NCI-H1048 (cell line): Measurements from ENCODE around the gene APELA.
A peak's percentile ranks its signal among the peaks of the same experiment; 100 is the strongest.
"Not testable (repeated sequence)": the region's sequence is repeated elsewhere in the genome, so short reads cannot be mapped to it uniquely, and the experiment has no call there.

ENCODE experiments used
- DNase-seq: peaks from one replicate; lab custom pipeline; 2025; lab: John Stamatoyannopoulos, UW

APELA gene

GRCh38 chr4:164876700-164877324, at the start of gene APELA:
TSS of gene APELA (plus strand) at chr4:164877178. CDS start at chr4:164877332, 154 bp downstream.
- DNase-seq = no peak

GRCh38 chr4:164828955-164829354, 48.0 kb upstream of the APELA start:
- no peak for DNase-seq

- DNase-seq = no peak
Measured at GRCh38 chr4:164846566-164846965, 30.4 kb upstream of the APELA start.

- no peak for DNase-seq
Measured at GRCh38 chr4:164847016-164847415, 30.0 kb upstream of the APELA start.

- no peak for DNase-seq
Measured at GRCh38 chr4:164847967-164848649, 28.9 kb upstream of the APELA start.

- no peak for DNase-seq
Measured at GRCh38 chr4:164856396-164856795, 20.6 kb upstream of the APELA start.

- no peak for DNase-seq
Measured at GRCh38 chr4:164866817-164867490, 10.0 kb upstream of the APELA start.

- no peak for DNase-seq
Measured at GRCh38 chr4:164871673-164872072, 5.3 kb upstream of the APELA start.

GRCh38 chr4:164872481-164872880, 4.5 kb upstream of the APELA start:
- no peak for DNase-seq

- no peak for DNase-seq
Measured at GRCh38 chr4:164874789-164875188, 2.2 kb upstream of the APELA start.

GRCh38 chr4:164880489-164881262, 3.7 kb downstream of the APELA start:
- peak; percentile 30 for DNase-seq

GRCh38 chr4:164888096-164888715, 11.2 kb downstream of the APELA start:
- no peak for DNase-seq

- no peak for DNase-seq
Measured at GRCh38 chr4:164890691-164891090, 13.7 kb downstream of the APELA start.

- DNase-seq = no peak
Measured at GRCh38 chr4:164892018-164892417, 15.0 kb downstream of the APELA start.

- no peak for DNase-seq
Measured at GRCh38 chr4:164894702-164895101, 17.7 kb downstream of the APELA start.

- DNase-seq = no peak
Measured at GRCh38 chr4:164902608-164903007, 25.6 kb downstream of the APELA start.

- no peak for DNase-seq
Measured at GRCh38 chr4:164904336-164904735, 27.4 kb downstream of the APELA start.

- DNase-seq = no peak
Measured at GRCh38 chr4:164904941-164905340, 28.0 kb downstream of the APELA start.

GRCh38 chr4:164906368-164906767, 29.4 kb downstream of the APELA start:
- DNase-seq = no peak

GRCh38 chr4:164913506-164913905, 36.5 kb downstream of the APELA start:
- DNase-seq = not testable (repeated sequence)

- DNase-seq = no peak
Measured at GRCh38 chr4:164918956-164919355, 42.0 kb downstream of the APELA start.

- DNase-seq = no peak
Measured at GRCh38 chr4:164924670-164925238, 47.8 kb downstream of the APELA start.
